Measurements from ENCODE around the gene WFS1.
A peak's percentile ranks its signal among the peaks of the same experiment; 100 is the strongest.

Gene WFS1

DNA sequence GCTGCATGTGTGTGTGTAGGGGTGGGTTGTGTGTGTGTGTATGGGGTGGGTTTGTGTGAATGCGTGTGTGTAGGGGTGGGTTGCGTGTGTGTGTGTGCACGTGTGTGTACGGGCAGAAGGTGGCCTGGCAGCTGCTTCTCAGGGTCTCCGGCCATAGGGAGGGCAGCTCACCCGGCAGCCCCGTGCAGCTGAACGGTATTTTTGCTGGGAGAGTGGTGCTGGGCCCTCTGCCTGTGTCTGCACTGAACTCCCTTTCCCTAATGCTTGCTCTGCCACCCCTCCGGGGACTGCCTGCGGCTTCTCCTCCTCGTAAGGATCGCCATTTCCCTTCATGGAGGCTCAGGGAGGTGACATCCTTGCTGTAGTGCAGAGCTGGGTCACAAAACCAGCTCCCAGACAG is 30.2 kb downstream of the WFS1 start:
- no peak for DNase-seq (ENCODE audit: low spot score)

DNA sequence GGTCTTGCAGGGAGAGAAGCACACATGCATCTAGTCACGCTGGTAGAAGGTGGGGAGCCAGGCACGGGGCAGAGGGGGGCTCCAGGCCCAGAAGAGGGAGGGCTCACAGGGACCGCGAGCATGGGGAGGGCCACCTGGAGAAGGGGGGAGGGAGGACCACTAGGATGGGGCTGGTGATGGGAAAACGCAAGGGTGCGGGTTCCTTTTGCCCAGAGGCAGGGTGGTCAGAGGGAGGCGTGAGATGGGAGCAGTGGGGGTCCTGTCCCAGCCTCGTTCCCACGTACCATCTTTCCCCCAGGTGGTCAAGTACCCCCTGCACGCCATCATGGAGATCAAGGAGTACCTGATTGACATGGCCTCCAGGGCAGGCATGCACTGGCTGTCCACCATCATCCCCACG is 30.7 kb downstream of the WFS1 start:
- no peak for DNase-seq (ENCODE audit: low spot score)

DNA sequence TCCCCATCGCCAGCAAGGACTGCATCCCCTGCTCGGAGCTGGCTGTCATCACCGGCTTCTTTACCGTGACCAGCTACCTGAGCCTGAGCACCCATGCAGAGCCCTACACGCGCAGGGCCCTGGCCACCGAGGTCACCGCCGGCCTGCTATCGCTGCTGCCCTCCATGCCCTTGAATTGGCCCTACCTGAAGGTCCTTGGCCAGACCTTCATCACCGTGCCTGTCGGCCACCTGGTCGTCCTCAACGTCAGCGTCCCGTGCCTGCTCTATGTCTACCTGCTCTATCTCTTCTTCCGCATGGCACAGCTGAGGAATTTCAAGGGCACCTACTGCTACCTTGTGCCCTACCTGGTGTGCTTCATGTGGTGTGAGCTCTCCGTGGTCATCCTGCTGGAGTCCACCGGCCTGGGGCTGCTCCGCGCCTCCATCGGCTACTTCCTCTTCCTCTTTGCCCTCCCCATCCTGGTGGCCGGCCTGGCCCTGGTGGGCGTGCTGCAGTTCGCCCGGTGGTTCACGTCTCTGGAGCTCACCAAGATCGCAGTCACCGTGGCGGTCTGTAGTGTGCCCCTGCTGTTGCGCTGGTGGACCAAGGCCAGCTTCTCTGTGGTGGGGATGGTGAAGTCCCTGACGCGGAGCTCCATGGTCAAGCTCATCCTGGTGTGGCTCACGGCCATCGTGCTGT is 31.5 kb downstream of the WFS1 start:
- no peak for DNase-seq (ENCODE audit: low spot score)

DNA sequence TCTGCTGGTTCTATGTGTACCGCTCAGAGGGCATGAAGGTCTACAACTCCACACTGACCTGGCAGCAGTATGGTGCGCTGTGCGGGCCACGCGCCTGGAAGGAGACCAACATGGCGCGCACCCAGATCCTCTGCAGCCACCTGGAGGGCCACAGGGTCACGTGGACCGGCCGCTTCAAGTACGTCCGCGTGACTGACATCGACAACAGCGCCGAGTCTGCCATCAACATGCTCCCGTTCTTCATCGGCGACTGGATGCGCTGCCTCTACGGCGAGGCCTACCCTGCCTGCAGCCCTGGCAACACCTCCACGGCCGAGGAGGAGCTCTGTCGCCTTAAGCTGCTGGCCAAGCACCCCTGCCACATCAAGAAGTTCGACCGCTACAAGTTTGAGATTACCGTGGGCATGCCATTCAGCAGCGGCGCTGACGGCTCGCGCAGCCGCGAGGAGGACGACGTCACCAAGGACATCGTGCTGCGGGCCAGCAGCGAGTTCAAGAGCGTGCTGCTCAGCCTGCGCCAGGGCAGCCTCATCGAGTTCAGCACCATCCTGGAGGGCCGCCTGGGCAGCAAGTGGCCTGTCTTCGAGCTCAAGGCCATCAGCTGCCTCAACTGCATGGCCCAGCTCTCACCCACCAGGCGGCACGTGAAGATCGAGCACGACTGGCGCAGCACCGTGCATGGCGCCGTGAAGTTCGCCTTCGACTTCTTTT is 32.2 kb downstream of the WFS1 start:
- DNase-seq (ENCODE audit: low spot score) = no peak

DNA sequence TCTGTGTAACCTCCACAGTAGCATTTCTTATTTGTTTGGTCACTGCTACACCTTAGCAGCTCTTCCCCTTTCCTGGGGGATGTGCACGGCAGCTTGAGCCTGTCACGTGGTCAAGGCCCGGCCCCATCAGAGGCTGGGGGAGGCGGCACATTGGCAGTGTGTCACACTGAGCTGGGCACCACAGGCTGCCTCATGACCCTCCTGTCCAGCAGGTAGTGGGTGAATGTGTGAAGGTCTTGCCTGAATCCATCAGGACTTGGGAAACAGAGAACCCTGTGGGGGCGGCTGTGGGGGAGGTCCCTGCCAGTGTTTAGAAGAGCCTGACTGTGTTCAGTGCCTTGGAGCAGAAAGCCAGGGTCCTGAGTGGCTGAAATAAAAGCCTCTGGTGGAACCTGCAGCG is 33.2 kb downstream of the WFS1 start:
- DNase-seq (ENCODE audit: low spot score) = no peak

DNA sequence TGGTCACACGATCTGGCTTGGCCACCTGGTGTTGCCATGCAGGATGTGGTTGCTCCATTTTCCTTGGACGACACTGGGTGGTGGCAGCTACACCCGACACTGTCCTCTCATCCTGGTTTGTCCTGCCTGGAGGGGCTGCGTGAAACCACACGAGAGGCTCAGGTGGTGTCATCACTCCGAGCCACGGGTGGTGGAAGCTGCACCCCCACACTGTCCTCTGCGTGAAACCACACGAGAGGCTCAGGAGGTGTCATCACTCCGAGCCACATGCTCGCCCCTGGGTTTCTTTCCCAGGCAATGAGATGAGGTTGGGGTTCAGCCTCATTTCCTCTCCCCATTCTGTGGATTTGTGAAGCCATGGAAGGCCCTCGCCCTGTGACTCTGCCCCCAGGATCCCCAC is 34.3 kb downstream of the WFS1 start:
- DNase-seq (ENCODE audit: low spot score) = no peak

DNA sequence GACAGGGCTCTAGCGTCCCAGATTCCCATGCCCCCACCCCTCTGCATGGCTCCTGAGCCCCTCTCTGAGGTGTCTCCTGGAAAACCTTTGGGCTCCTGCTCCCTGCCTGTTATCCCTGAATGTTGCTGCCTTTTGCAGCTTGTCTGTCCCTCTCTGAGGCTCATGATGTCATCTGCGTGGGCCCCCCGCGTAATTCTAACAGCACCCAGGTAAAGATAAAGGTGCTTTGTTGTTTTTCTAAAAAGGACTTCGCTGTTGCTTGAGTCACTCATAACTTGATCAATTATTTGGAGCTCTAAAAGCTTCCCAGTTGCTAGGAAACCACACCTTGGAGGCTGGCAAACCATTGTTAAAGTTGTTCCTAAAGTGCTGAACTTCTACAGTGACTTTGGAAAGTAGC is 36.6 kb downstream of the WFS1 start:
- DNase-seq (ENCODE audit: low spot score) = no peak

DNA sequence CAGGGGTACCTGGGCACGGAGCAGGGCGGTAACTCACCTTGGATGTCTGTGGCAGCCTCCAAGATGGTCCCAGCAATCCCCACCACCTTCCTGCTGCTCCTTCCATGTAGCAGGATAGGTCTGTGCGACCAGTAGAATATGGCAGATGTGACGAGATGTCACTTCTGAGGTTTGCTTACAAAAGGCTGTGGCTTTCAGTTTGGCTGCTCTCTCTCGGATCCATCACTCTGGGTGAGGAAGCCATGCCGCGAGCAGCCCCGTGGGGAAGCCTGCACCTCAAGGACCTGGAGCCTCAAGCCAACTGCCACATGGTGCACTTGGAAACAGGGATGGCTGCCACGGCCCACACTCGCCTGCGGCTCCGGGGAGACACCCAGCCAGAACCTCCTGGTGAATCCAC is 37.6 kb downstream of the WFS1 start:
- no peak for DNase-seq (ENCODE audit: low spot score)

DNA sequence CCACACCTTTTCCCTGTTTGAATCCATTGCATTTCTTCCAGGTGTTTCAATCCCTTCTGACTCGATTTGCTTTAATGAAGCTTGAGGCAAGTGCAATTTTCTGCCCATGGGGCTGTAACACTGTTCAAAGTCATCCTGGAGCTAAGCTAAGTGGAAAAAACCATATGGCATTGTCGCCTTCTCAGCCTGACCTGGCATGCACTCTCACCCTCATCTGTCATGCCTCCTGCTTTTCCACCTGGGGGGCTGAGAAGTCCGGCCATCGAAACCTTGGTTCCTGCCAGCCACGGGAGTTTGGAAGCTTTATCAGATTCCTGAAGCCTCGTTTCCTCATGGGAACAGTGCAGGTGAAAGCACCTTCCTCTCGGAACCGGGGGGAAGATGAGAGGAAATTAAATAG is 38.2 kb downstream of the WFS1 start:
- no peak for DNase-seq (ENCODE audit: low spot score)

DNA sequence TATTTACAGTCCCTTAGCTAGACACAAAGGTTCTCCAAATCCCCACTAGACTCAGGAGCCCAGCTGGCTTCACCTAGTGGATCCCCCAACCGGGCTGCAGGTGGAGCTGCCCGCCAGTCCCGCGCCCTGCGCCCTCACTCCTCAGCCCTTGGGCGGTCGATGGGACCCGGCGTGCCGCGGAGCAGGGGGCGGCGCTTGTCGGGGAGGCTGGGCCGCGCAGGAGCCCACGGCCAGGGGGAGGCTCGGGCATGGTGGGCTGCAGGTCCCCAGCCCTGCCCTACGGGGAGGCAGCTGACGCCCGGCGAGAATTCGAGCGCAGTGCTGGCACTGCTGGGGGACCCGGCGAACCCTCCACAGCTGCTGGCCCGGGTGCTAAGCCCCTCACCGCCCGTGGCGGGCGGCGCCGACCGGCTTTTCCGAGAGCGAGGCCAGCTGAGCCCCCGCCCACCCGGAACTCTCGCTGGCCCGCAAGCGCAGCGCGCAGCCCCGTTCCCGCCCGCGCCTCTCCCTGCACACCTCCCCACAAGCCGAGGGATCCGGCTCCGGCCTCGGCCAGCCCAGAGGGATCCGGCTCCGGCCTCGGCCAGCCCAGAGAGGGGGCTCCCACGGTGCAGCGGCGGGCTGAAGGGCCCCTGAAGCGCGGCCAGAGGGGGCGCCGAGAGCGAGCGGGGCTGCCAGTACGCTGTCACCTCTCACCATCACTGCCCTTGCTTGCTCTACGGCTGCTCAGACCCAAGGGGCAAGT is 39.4 kb downstream of the WFS1 start:
- peak; percentile 81 for DNase-seq (ENCODE audit: low spot score)

DNA sequence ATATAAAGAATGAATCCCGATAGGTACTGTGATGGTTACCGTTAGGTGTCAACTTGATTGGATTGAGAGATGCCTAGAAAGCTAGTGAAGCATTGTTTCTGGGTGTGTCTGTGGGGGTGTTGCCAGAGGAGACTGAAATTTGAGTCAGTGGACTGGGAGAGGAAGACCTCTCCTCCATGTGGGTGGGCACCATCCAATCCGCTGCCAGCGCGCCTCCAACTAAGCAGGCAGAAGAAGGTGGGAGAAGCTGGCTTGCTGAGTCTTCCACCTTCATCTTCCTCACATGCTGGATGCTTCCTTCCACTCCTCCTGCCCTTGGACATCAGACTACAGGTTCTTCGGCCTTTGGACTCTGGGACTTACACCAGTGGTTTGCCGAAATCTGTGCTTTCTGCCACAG is 40.1 kb downstream of the WFS1 start:
- DNase-seq (ENCODE audit: low spot score) = no peak

DNA sequence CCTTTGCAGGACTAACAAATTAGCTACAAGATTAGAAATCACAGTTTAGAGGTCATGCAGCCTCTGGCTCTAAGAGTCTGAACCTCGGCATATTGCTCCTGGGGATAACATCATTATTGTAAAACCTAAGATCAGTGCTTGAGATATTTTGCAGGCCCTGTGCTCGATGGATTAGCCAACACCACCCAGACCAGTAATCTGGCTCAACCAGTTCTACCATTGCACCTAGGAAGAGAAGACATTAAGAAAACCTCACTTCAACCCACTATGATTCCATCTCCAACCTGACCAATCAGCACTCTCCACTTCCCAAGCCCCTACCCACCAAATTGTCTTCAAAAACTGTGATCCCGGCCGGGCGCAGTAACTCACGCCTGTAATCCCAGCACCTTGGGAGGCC is 43.6 kb downstream of the WFS1 start:
- no peak for DNase-seq (ENCODE audit: low spot score)

DNA sequence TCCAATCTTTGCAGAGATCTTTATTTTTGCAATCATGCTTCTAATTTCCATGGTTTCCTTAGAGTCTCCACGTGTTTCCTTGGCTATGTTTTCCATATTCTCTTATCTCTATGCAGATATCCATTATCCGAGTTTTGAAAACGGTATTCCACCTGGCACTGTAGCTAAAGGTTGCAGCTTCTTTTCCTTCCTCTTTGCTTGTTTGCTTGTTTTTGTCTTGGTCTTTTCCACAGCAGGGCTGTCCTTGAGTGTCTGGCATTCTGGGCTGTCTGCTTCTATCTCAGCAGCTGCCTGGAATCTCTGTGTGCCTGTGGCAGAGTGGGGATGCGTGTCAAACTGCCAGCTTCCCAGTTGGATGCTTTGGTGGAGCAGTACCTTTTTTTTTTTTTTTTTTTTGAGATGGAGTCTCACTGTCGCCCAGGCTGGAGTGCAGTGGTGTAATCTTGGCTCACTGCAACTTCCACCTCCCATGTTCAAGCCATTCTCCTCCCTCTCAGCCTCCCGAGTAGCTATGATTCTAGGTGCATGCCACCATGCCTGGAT is 46.9 kb downstream of the WFS1 start:
- DNase-seq (ENCODE audit: low spot score) = no peak

DNA sequence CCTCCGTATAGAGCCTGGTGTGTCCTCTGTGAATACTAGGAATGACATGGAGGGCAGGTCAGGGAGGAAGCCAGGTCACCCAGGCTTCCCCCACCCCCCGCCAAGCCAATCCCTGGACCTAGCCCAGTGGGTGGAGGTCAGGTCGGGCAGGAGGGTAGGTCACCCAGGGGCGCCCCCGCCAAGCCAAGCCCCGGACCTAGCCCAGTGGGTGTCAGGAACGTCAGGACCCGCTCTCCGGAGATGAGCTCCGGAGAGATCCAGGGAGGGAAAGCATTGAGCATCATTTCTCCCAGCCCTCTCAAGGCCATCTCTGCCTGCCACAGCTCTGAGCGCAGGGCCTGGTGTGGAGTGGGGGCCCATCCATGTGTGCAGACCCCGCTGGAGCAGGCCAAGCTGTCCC is 48.6 kb downstream of the WFS1 start:
- no peak for DNase-seq (ENCODE audit: low spot score)

DNA sequence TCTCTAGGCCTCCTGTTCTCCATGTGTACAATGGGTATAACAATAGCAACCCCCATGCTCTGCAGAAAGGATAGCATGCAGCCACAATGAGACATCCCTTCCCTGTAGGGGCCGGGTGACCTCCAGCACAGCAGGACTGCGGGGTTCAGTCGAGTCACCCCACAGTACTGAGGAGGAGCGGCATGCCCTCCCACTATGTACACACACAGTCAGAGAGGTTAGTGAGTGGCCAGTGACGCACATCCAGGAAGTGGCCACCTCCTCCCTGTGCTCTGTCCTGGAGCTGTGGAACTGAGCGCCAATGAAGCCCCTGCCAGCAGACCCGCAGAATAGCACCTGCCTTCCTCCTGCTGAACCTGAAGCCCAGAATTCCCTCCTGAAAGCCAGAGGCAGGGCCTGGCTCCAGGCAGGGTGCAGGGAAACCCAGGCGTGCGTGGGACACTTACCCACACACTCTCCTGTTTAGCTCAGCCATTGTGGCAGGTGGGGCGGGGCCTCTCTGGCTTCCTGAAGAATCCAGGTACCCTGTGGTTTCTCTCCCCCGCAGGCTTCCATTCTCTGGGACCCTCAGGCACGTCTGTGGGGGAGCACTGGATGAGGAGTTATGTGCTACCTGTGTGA is 50.0 kb downstream of the WFS1 start:
- DNase-seq (ENCODE audit: low spot score) = no peak

DNA sequence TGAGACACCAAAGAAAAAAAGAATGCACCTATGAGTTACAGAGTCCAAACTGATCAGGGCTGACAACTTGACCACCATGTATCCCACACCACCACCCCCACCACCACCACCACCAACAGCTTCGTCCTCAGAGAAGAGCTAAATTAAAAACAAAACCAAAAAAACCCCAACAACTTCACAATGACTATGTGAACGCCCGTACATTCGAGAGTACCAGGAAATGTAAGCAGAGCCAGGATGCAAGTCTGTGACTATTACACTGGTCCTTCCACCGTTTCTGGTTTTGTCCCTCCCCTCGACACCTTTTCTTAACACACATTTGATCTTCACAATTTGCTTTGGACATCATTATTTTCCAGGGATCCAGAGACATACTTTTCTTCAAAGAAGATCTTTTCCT is 51.0 kb downstream of the WFS1 start:
- DNase-seq (ENCODE audit: low spot score) = no peak

DNA sequence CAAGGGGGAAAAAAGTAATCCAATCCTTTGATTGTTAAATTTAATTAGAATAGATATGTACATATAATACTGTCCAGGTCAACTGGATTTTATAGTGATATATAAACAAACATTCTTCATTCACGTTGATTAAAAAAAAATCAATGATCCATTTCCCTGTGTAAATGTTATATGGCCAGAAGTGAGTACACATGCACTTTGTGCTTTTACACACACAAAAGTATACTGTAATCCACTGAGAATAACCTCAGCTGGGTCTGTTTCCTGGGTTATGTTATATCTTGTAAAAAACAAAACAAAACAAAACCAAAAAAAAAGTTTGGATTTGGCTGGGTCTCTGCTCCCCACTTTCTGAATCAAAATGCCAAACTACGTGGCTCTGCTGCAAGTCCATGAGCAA is 51.7 kb downstream of the WFS1 start:
- no peak for DNase-seq (ENCODE audit: low spot score)

DNA sequence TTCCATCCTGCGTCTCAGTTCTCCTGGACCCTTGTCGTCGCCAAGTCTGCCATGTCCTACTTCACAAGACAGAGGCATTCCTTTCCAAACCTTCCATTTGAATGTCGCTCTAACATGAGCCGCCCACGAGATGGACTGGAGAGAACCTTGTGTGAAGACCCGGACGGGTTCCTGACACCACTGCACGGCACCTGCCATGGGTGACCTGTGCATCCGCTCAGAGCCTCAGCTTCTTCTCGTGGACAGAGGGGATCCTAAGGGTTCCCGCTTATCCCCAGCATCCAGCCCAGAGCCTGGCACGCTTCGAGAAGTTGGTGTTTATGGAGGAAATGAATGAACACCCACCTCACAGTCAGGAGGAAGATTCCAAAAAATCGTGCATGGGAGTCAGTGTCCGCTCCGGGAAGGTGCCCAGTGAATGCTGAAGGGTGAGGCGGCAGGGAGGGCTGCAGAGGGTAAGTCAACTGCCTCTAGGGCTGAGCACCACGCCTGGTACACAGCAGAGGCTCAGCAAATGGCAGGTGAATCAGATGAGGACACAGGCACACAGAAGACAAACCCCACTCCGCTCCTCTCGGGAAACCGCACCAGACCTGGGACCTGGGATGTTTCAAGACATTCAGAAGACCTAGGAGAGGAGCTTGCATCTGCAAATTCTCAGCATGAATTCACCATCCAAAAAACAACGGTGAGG is 52.6 kb downstream of the WFS1 start:
- DNase-seq (ENCODE audit: low spot score) = no peak

DNA sequence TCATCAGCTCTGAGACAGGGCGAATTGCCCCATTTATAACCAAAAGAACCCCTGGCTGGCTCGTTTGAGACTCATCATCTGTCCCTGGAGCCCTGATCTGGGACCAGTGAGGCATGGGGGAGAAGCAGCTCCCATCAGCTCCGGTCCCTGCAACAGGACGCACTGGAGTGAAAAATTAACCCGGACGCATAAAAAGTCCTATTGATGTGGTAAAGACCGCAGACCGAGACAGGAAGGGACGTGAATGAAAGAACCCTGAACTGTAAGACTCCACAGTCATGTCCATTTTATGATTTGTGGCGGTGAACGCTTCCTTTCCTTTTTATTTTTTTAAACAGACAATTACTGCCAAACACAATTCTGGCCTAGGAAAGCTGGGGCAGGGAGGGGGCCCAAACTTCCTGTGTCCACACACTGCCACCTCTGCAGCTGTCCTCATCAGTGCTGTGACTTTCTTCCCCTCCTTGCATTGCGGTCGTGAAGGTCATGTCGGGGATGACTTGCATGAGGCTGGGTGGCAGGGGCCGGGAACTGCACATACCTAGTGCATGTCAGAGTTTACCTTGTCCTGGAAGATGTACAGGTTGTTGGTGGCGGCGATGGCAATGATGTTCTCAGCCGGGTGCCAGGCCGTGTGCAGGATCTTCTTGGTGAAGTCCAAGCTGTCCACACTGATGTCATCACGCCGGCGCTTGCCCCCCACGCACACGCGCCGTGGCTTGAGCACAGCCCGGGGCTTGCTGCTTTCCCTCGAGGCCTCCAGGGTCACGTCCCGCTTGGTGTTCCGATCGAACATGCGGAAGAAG is 53.3 kb downstream of the WFS1 start:
- DNase-seq (ENCODE audit: low spot score) = no peak

DNA sequence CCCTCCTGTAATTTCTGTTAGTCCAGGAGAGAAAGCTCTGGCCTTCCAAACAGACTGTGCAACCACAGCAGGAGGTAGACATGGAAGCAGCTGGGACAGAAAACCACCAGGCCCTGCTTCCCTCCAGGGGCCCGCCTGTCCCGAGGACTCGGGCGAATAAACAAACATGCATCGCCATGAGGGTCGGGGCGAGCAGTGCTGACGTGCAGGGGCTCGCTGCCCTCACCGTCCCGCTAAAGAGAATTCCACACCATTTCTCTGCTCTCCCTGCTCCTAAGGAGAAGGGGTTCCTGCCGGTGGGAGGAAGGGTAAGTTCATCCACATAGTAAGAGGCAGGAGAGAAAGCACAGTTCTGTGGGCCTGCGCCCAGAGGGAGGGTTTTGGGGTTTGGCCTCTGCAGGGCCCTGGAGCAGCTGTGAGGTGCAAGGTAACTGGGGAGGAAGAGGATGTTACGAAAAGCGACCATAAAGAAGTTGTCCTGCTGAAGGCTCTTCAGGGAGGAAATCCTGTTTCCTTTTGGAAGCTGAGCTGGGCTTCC is 54.9 kb downstream of the WFS1 start:
- no peak for DNase-seq (ENCODE audit: low spot score)

Data from ecto neural progenitor cell (in vitro differentiated cells).